Effector CD8-positive, alpha-beta T cell (primary cell): Measurements from ENCODE around the gene PLCB4.

Experiments used
- DNase-seq: peaks from one replicate; lab custom pipeline; 2025; lab: John Stamatoyannopoulos, UW

Gene PLCB4

GRCh38 chr20:9223296-9223695, 154.4 kb downstream of the PLCB4 start:
- no peak for DNase-seq

GRCh38 chr20:9225879-9226278, 157.0 kb downstream of the PLCB4 start:
- no peak for DNase-seq

- DNase-seq, result no peak
Measured at GRCh38 chr20:9227896-9228615, 159.2 kb downstream of the PLCB4 start.

- DNase-seq, result no peak
Measured at GRCh38 chr20:9228774-9229450, 160.0 kb downstream of the PLCB4 start.

GRCh38 chr20:9230406-9230805, 161.5 kb downstream of the PLCB4 start:
- DNase-seq, result no peak

GRCh38 chr20:9233804-9234203, 164.9 kb downstream of the PLCB4 start:
- DNase-seq, result no peak

GRCh38 chr20:9235518-9235917, 166.6 kb downstream of the PLCB4 start:
- DNase-seq, result no peak

GRCh38 chr20:9236458-9236857, 167.6 kb downstream of the PLCB4 start:
- DNase-seq, result no peak

- no peak for DNase-seq
Measured at GRCh38 chr20:9241232-9241692, 172.4 kb downstream of the PLCB4 start.

GRCh38 chr20:9241721-9242427, 173.0 kb downstream of the PLCB4 start:
- DNase-seq, result no peak

GRCh38 chr20:9243986-9244385, 175.1 kb downstream of the PLCB4 start:
- no peak for DNase-seq

- DNase-seq, result no peak
Measured at GRCh38 chr20:9244811-9245210, 175.9 kb downstream of the PLCB4 start.

GRCh38 chr20:9246731-9247130, 177.8 kb downstream of the PLCB4 start:
- DNase-seq, result no peak

- no peak for DNase-seq
Measured at GRCh38 chr20:9250511-9250910, 181.6 kb downstream of the PLCB4 start.

GRCh38 chr20:9253006-9253539, 184.2 kb downstream of the PLCB4 start:
- no peak for DNase-seq

GRCh38 chr20:9255171-9255570, 186.3 kb downstream of the PLCB4 start:
- no peak for DNase-seq

GRCh38 chr20:9256393-9256792, 187.5 kb downstream of the PLCB4 start:
- DNase-seq, result no peak

GRCh38 chr20:9258901-9259300, 190.0 kb downstream of the PLCB4 start:
- no peak for DNase-seq

- DNase-seq, result no peak
Measured at GRCh38 chr20:9260027-9260426, 191.1 kb downstream of the PLCB4 start.

GRCh38 chr20:9261781-9262180, 192.9 kb downstream of the PLCB4 start:
- DNase-seq, result no peak

- DNase-seq, result no peak
Measured at GRCh38 chr20:9262653-9263194, 193.8 kb downstream of the PLCB4 start.

GRCh38 chr20:9269280-9269971, 200.5 kb downstream of the PLCB4 start:
- DNase-seq, result no peak
